Uterus (tissue), 4 donors: ENCODE data around the gene SEPTIN5. TPM values are rescaled to one million over a fixed set of nuclear protein-coding genes. Genes with fewer than 3 reads are reported as not detected.
"Not testable (repeated sequence)": the region's sequence is repeated elsewhere in the genome, so short reads cannot be mapped to it uniquely, and the experiment has no call there.

Source experiments
- DNase-seq, 2 donors: peaks; one replicate each; pipeline ENCODE4 v3.0.0-alpha.2; 2019 to 2020
- H3K27ac ChIP-seq, 2 donors: fragments of 200-600 bp; sonication (generic); 1 replicate in 1 of 2; 2 replicates in 1 of 2; pipeline ENCODE4 v1.5.1; 2016 to 2018
- H3K27me3 ChIP-seq, 2 donors: fragments of 200-600 bp; sonication (generic); one replicate each; pipeline ENCODE4 v1.5.1; 2018 to 2019; ENCODE audit warnings: control low read depth in 1 of 2
- H3K36me3 ChIP-seq, 2 donors: fragments of 200-600 bp; sonication (generic); one replicate each; pipeline ENCODE4 v1.5.1; 2019; ENCODE audit warnings: control low read depth in 1 of 2
- H3K4me1 ChIP-seq, 2 donors: fragments of 200-600 bp; sonication (generic); one replicate each; pipeline ENCODE4 v1.5.1; 2018 to 2019; ENCODE audit warnings: control low read depth in 1 of 2
- H3K4me3 ChIP-seq, 2 donors: fragments of 200-600 bp; sonication (generic); 1 replicate in 1 of 2; 2 replicates in 1 of 2; pipeline ENCODE4 v1.5.1; 2018 to 2019; ENCODE audit warnings: mild to moderate bottlenecking in 1 of 2
- H3K9me3 ChIP-seq, 2 donors: fragments of 200-600 bp; sonication (generic); one replicate each; pipeline ENCODE4 v1.5.1; 2019; ENCODE audit warnings: control low read depth in 1 of 2
- CTCF ChIP-seq, 4 experiments: fragments of 200-600 bp in 2 of 4; fragments of 450-650 bp in 2 of 4; sonication (generic) in 2 of 4; IDR thresholded peaks; one replicate each; pipeline ENCODE4 v1.5.1; 2016 to 2019; ENCODE audit warnings: antibody characterized with exemption in 4 of 4, mild to moderate bottlenecking in 2 of 4, moderate library complexity in 1 of 4
- POLR2A ChIP-seq, 2 donors: fragments of 450-650 bp; IDR thresholded peaks; one replicate each; pipeline ENCODE4 v1.6.1; 2016; ENCODE audit warnings: antibody characterized with exemption in 2 of 2, mild to moderate bottlenecking in 1 of 2, moderate library complexity in 1 of 2
- intact Hi-C: fragments of 100-400 bp; cut with DNase I; formaldehyde crosslinking; loops from one replicate; pipeline ENCODE4 v1.15.1; 2023; ENCODE audit warnings: low total_unique reads
- total RNA-seq, 4 donors: library from RNA; depleted of rRNA in 3 of 4; stranded (reverse); fragments of >200 nt in 3 of 4; gene quantifications; one replicate each; pipeline versions ENCODE4 v1.1.0 to v1.2.4, GENCODE V29; 2014 to 2023
- donor health status: DM: yes; HTN: yes; CAD: no.

SEPTIN5 gene
- total RNA-seq, 4 donors from 2014 or later, result 9.4 to 67.6 (median 25.3) TPM

- Histone ChIP-seq H3K27ac (no peak overlapping the region), H3K4me1 (no peaks in the 10 kb centered on the region), H3K4me3 (no peak overlapping the region), H3K27me3 (no peaks in the 10 kb centered on the region), H3K36me3 (no peaks in the 10 kb centered on the region), H3K9me3 (no peaks in the 10 kb centered on the region)
- TF ChIP-seq POLR2A (IDR thresholded peaks at IDR 0.05) (no peak), CTCF (IDR thresholded peaks at IDR 0.05) (no peak)
- intact Hi-C loops, result no loop called here
- no peak for DNase-seq
These were observed 40.6 kb upstream of the SEPTIN5 start for GRCh38 chr22:19673660-19674059.

GRCh38 chr22:19674129-19674928 is 40.0 kb upstream of the SEPTIN5 start:
- no peaks in the 10 kb centered on the region for H3K4me1 ChIP-seq
- H3K27ac ChIP-seq, result no peak overlapping the region
- DNase-seq, result no peak
- TF ChIP-seq CTCF (IDR thresholded peaks at IDR 0.05) (no peak), POLR2A (IDR thresholded peaks at IDR 0.05) (no peak)
- intact Hi-C loops, result no loop called here
- H3K27me3 ChIP-seq, result no peaks in the 10 kb centered on the region
- no peaks in the 10 kb centered on the region for H3K9me3 ChIP-seq
- no peak overlapping the region for H3K4me3 ChIP-seq
- H3K36me3 ChIP-seq, result no peaks in the 10 kb centered on the region

- intact Hi-C loops, result no loop called here
- H3K27ac ChIP-seq, result no peak overlapping the region
- no peak for DNase-seq
- no peaks in the 10 kb centered on the region for H3K27me3 ChIP-seq
- no peaks in the 10 kb centered on the region for H3K9me3 ChIP-seq
- TF ChIP-seq CTCF (IDR thresholded peaks at IDR 0.05), result no peak
- no peak for TF ChIP-seq POLR2A (IDR thresholded peaks at IDR 0.05)
- H3K4me3 ChIP-seq, result no peak overlapping the region
- H3K36me3 ChIP-seq, result no peaks in the 10 kb centered on the region
- no peaks in the 10 kb centered on the region for H3K4me1 ChIP-seq
These were observed 39.4 kb upstream of the SEPTIN5 start for GRCh38 chr22:19674929-19675253.

- no peaks in the 10 kb centered on the region for H3K27me3 ChIP-seq
- no peak overlapping the region for H3K4me3 ChIP-seq
- no peaks in the 10 kb centered on the region for H3K9me3 ChIP-seq
- DNase-seq, result no peak
- intact Hi-C loops, result no loop called here
- H3K27ac ChIP-seq, result no peak overlapping the region
- H3K4me1 ChIP-seq, result no peaks in the 10 kb centered on the region
- no peaks in the 10 kb centered on the region for H3K36me3 ChIP-seq
- no peak for TF ChIP-seq CTCF (IDR thresholded peaks at IDR 0.05)
- TF ChIP-seq POLR2A (IDR thresholded peaks at IDR 0.05), result no peak
These were observed 38.9 kb upstream of the SEPTIN5 start for GRCh38 chr22:19675428-19675827.

GRCh38 chr22:19676437-19676836 is 37.9 kb upstream of the SEPTIN5 start:
- H3K36me3 ChIP-seq, H3K4me1 ChIP-seq, DNase-seq, H3K4me3 ChIP-seq, H3K9me3 ChIP-seq, intact Hi-C loops, H3K27me3 ChIP-seq, H3K27ac ChIP-seq: not testable (repeated sequence)
